GM10266 (cell line): ENCODE data around the gene NKX1-1.

Experiments
- DNase-seq: peaks from one replicate; pipeline ENCODE4 v3.0.0; 2012; ENCODE audit errors: extremely low spot score
- CTCF ChIP-seq: IDR thresholded peaks from 2 replicates; pipeline ENCODE4 v1.5.1; 2012; ENCODE audit warnings: mild to moderate bottlenecking, low read depth; ENCODE audit not compliant: control insufficient read depth, insufficient read depth; ENCODE audit errors: missing control alignments

The NKX1-1 gene

GRCh38 chr4:1370321-1371124, 35.7 kb downstream of the NKX1-1 start:
- DNase-seq = no peak
- TF ChIP-seq CTCF = no peak

GRCh38 chr4:1369479-1370079, 36.7 kb downstream of the NKX1-1 start:
- TF ChIP-seq CTCF = no peak
- no peak for DNase-seq

GRCh38 chr4:1369091-1369450, 37.2 kb downstream of the NKX1-1 start:
- no peak for TF ChIP-seq CTCF
- DNase-seq = no peak

GRCh38 chr4:1368421-1369090, 37.7 kb downstream of the NKX1-1 start:
- no peak for DNase-seq
- TF ChIP-seq CTCF = no peak

GRCh38 chr4:1367936-1368289, 38.3 kb downstream of the NKX1-1 start:
- TF ChIP-seq CTCF = no peak
- DNase-seq = no peak

- no peak for TF ChIP-seq CTCF
Measured at GRCh38 chr4:1367230-1367935, 38.9 kb downstream of the NKX1-1 start.

More at GRCh38 chr4:1367230-1367935, 38.9 kb downstream of the NKX1-1 start:
- no peak for DNase-seq
